Activated naive CD4-positive, alpha-beta T cell treated with Interleukin-2 at 50 U/mL for 16 hours (primary cell): ENCODE results near the gene PIK3C3.
"Not testable (repeated sequence)": the region's sequence is repeated elsewhere in the genome, so short reads cannot be mapped to it uniquely, and the experiment has no call there.

Source experiments
- DNase-seq: peaks from one replicate; pipeline ENCODE4 v3.0.0-alpha.2; 2020

Gene PIK3C3

GRCh38 chr18:42025974-42026625 is 71.1 kb downstream of the PIK3C3 start:
- no peak for DNase-seq

- DNase-seq: peak; percentile 15
These were observed 73.3 kb downstream of the PIK3C3 start for GRCh38 chr18:42028247-42028832.

- DNase-seq: no peak
These were observed 74.1 kb downstream of the PIK3C3 start for GRCh38 chr18:42029092-42029491.

DNA sequence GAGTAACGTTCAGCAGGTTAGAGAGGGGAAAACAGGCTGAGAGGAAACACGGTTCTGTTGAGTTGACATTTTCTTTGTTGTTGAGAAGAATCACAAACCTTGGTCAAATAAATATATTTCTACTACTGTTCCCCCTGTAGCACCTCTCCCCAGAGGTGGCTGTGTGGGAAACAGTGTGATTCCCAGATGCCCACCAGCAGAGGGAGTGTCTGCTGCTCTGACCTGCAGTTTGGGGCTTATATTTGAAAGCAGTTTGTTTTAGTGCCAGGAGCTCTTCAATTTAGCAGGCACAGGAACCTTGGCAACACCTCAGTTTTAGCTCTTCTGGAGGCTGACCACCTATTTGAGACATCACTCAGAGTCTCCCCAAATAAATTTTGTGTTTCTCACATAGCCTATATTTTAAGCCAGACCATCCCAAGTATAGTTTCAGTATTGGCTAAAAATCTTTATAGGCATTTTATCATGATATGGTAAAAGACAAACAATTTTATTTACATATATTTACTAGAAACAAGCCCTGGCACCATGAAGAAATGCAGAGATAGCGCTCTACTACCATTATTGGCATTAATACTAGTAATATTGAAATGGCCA is 75.7 kb downstream of the PIK3C3 start:
- DNase-seq: no peak

DNA sequence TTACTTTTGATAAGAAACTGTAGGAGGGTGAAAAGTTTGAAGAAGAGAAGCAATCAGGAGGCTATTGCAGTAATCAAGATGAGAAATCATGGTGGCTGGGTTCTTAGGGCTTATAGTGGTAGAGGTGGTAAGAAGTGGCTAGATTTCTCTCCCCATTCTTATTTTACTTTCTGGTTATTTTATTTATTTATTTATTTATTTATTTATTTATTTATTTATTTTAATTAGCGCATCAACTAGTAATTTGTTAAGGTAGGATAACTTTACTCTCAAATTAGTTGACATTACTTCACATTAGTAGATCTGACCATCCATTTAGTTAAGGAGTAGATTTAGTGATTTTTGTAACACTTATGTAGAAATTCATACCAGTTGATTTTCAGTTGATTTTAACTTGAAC is 77.4 kb downstream of the PIK3C3 start:
- DNase-seq: no peak

DNA sequence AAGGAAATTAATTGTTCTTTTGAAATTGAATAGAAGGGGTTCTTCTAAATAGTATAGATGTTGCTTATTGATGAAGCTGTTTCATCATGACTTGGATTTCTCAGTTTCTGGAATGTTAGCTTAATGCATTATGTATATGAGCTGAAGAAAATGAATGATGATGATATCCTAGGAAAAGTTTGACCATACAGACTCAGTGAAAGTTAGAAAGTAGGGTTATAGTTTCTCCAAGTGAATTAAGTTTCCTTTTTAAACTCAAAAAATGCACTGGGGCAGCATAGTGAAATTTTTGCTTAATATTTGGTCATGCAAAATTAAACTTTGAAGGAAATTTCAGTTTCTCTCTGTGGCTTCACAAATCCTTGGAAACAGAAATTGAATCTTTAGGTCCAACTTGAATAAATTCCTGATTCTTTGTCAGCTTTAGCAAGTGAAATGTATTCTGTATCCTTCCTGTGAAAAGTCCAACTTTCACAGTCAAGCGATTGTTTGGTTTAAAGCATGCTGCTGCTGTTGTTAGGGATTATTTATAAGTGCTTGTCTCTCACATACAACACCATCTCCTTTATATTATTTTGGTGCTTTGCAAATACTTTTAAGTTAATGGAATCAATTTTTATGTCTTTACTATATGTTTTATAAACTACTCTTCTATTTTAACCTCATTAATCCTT is 78.2 kb downstream of the PIK3C3 start:
- DNase-seq: no peak

DNA sequence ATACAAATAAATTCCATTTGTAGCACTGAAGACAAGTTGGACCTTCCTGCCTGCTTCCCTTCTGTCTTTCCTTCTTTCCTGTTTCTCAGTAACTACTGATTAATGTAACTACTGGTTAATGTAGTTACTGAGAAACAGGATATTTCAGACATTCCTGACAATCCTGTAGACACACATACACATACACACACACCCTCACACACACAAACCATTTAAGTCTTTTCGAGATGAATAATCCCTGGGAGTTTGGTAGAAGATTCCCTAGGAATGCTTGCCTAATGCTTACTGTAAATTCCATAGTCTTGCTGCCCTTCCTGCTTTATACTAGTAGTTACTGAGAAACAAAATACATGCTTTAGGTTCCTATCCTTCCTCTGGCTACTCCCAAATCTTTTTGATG is 83.9 kb downstream of the PIK3C3 start:
- DNase-seq: no peak

DNA sequence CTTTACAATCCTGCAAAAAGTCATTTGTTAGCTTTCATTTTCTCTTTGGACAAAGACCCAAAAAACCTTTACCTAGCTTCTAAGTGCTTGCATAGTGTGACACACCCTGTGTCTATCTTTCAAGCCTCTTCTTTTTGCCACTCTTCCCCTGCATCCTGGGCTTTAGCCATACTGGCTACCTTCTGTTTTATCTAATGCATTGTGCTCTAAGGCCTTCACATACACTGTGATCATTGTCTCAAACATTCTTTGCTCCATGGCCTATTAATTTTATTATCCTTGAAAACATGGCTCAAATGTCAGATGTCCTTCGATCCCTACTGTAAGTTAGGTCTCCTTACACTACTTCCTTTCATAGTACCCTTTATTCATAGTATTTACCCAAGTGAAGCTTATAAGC is 84.4 kb downstream of the PIK3C3 start:
- DNase-seq: no peak

DNA sequence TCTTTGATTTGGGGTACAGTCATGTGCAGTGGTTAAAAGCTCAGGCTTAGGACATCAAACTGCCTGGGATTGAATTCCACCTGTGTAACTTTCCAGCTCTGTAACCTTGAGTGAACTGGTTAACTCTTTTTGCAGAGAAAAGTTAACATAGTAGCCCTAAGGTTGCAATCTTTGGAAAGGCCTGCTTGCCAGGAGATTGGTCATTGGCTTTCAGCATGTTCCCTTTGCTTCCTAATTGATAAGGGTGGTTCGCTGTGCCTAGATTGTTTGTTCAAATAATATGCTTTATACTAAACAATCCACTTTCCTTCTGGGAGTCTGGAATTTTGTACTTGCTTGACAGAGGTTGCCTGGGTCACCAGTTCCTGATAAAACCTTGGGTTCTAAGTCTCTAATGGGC is 86.8 kb downstream of the PIK3C3 start:
- no peak for DNase-seq

GRCh38 chr18:42045346-42045745 is 90.3 kb downstream of the PIK3C3 start:
- no peak for DNase-seq

- DNase-seq: no peak
These were observed 92.7 kb downstream of the PIK3C3 start for GRCh38 chr18:42047721-42048120.

GRCh38 chr18:42048158-42048557 is 93.1 kb downstream of the PIK3C3 start:
- no peak for DNase-seq

DNA sequence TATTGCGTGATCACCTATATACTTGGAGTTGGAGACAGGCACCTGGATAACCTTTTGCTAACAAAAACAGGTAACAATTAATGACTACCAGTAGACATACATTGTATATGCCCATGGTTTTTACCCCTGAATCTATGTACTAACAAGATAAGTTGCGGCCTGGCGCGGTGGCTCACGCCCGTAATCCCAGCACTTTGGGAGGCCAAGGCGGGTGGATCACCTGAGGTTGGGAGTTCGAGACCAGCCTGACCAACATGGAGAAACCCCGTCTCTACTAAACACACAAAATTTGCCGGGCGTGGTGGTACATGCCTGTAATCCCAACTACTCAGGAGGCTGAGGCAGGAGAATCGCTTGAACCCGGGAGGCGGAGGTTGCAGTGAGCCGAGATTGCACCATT is 94.5 kb downstream of the PIK3C3 start:
- not testable (repeated sequence) for DNase-seq

DNA sequence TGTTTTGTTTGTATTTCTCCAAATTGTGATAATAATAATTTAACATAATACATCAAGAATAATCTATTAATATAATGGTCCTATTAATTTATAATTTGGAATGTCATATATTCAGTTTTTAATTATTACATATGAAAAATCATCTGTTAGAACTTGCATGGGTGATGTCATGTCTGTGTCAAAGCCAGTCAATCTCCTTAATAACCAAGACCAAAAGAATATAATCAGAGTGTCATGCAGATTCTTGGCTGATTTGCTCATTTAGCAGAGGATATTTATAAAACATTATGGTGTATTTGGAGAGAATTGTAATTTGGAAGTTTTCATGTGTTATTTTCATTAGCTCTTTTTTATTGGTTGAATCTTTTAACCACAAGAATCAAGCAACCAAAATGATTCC is 96.4 kb downstream of the PIK3C3 start:
- DNase-seq: no peak

- no peak for DNase-seq
These were observed 97.2 kb downstream of the PIK3C3 start for GRCh38 chr18:42052122-42052708.

DNA sequence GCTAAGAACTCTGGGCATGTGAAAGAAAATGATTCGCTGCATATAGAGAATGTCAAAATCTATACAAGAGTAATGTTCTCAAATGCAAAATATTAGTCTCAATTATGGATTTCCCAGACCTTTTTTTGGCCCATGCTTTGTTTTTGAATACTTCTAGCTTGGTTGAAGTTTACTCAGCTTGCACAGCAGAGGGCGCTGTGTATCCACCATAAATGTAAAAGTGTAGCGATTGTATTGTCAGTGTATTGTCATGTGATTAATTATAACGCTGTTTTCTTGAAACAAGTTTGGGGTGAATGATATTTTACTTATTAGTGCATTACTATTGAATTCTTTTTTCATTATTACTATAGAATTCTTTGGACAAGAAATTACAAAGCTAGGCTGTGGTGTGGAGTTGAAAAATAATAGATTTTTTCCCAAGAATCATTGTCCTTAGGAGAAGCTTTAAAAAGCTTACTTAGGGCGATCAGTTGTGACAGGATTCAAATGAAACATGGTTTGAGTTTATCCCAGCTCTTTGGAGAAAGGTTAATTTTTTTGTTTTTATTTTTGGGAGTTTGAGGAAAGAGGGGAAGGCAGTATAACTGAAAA is 98.3 kb downstream of the PIK3C3 start:
- peak; percentile 62 for DNase-seq

- DNase-seq: no peak
These were observed 109.1 kb downstream of the PIK3C3 start for GRCh38 chr18:42064109-42064508.

GRCh38 chr18:42067518-42067917 is 112.5 kb downstream of the PIK3C3 start:
- DNase-seq: no peak

GRCh38 chr18:42068030-42068429 is 113.0 kb downstream of the PIK3C3 start:
- DNase-seq: no peak

DNA sequence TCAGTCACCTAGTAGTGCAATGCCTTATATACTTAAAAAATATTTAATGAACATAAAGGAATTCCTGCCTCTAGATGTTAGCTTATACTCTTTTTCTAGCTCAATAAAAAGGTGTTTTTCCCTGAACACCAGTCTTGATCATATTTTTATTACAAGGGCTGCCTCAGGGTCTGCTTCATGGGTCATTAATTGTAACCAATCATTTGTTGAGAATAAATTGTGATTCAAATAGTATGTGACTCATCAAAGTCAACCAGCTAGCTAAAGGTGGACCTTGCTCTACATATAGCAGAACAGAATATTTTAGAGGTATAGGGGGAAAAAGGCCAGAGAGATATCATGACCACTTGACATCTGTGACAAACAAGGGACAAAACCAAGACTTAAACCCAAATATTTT is 114.0 kb downstream of the PIK3C3 start:
- no peak for DNase-seq

- no peak for DNase-seq
These were observed 117.4 kb downstream of the PIK3C3 start for GRCh38 chr18:42072407-42072806.

- DNase-seq: no peak
These were observed 119.7 kb downstream of the PIK3C3 start for GRCh38 chr18:42074704-42075103.

DNA sequence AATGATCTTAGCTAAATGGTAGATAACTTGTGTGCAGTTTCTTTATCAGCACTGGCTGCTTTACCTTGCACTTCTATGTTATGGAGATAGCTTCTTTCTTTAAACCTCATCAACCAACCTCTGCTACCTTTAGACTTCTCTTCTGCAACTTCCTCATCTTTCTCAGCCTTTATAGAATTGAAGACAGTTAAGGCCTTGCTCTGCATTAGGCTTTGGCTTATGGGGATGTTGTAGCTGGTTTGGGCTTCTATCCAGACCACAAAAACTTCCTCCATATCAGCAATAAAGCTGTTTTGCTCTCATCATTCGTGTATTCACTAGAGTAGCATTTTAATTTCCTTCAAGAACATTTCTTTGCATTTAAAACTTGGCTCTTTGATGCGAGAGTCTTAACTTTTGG is 123.7 kb downstream of the PIK3C3 start:
- no peak for DNase-seq
